ENCODE data around the gene ZNF784. TPM values are rescaled to one million over a fixed set of nuclear protein-coding genes. Genes with fewer than 3 reads are reported as not detected.

Gene ZNF784
- total and polyA plus RNA-seq, 2 of the 8 experiments (the other 6 are each of a cell fraction or from before 2014, with no cell fraction given) = 6.5 to 8.0 TPM

GRCh38 chr19:55653651-55654322 lies 29.4 kb upstream of the ZNF784 start (continued):
- TF ChIP-seq, protein P1, sequence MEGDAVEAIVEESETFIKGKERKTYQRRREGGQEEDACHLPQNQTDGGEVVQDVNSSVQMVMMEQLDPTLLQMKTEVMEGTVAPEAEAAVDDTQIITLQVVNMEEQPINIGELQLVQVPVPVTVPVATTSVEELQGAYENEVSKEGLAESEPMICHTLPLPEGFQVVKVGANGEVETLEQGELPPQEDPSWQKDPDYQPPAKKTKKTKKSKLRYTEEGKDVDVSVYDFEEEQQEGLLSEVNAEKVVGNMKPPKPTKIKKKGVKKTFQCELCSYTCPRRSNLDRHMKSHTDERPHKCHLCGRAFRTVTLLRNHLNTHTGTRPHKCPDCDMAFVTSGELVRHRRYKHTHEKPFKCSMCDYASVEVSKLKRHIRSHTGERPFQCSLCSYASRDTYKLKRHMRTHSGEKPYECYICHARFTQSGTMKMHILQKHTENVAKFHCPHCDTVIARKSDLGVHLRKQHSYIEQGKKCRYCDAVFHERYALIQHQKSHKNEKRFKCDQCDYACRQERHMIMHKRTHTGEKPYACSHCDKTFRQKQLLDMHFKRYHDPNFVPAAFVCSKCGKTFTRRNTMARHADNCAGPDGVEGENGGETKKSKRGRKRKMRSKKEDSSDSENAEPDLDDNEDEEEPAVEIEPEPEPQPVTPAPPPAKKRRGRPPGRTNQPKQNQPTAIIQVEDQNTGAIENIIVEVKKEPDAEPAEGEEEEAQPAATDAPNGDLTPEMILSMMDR (IDR thresholded peaks at IDR 0.05; ENCODE audit: control extremely low read depth in 1 of 3, insufficient read depth in 1 of 3, low read depth in 1 of 3, low read length in 3 of 3) = peak; percentile 100
- TF ChIP-seq RNF2 (IDR thresholded peaks at IDR 0.05; ENCODE audit: borderline replicate concordance, low read depth, low read length, missing control alignments, poor library complexity, severe bottlenecking) (no peak), SRF (IDR thresholded peaks at IDR 0.05; ENCODE audit: low read depth, low read length) (no peak), SIX5 (IDR thresholded peaks at IDR 0.05; ENCODE audit: low read depth, low read length) (no peak), TEAD4 (IDR thresholded peaks at IDR 0.05; ENCODE audit: low read depth, low read length) (no peak), GTF2F1 (IDR thresholded peaks at IDR 0.05; ENCODE audit: borderline replicate concordance, low read depth, low read length) (no peak), ZNF274 (IDR thresholded peaks at IDR 0.05; ENCODE audit: borderline replicate concordance, extremely low read depth, low read length) (no peak), KDM4A (IDR thresholded peaks at IDR 0.05; ENCODE audit: low read depth, low read length, severe bottlenecking) (peak; percentile 15), MAX (IDR thresholded peaks at IDR 0.05) (peak; percentile 31; the same call in 1 of the 2 replicates), TBP (IDR thresholded peaks at IDR 0.05; ENCODE audit: low read depth, low read length) (peak; percentile 47; the same call in 1 of the 2 replicates), TAF7 (optimal IDR thresholded peaks at IDR 0.05; ENCODE audit: borderline replicate concordance, low read depth, low read length) (no peak), YY1 (IDR thresholded peaks at IDR 0.05; ENCODE audit: low read depth, low read length) (no peak), HDAC2 (IDR thresholded peaks at IDR 0.05; ENCODE audit: borderline replicate concordance in 1 of 2, low read depth in 2 of 2, low read length in 2 of 2) (peak in 1 of 2 experiments; percentile 35; a peak in 1 of 4 replicates), SP1 (IDR thresholded peaks at IDR 0.05; ENCODE audit: low read depth, low read length) (0 out of 2 replicates have a peak, but pooled peaks have one; percentile 36), SP4 (IDR thresholded peaks at IDR 0.05; ENCODE audit: low read length) (peak; percentile 72; the same call in 1 of the 2 replicates), GABPA (IDR thresholded peaks at IDR 0.05; ENCODE audit: borderline replicate concordance, insufficient read depth, low read length) (peak; percentile 79; the same call in 1 of the 2 replicates), CBX5 (IDR thresholded peaks at IDR 0.05; ENCODE audit: low read depth, low read length) (no peak), EP300 (IDR thresholded peaks at IDR 0.05; ENCODE audit: borderline replicate concordance in 1 of 2, low read depth in 2 of 2, low read length in 2 of 2) (no peak), CHD1 (IDR thresholded peaks at IDR 0.05; ENCODE audit: low read depth, low read length) (no peak)
- TF ChIP-seq, protein P2, sequence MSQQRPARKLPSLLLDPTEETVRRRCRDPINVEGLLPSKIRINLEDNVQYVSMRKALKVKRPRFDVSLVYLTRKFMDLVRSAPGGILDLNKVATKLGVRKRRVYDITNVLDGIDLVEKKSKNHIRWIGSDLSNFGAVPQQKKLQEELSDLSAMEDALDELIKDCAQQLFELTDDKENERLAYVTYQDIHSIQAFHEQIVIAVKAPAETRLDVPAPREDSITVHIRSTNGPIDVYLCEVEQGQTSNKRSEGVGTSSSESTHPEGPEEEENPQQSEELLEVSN (IDR thresholded peaks at IDR 0.05) = no peak; the same call in 1 of the 2 replicates
